GM21423 (cell line): ENCODE results near the gene TMEM212.
A peak's percentile ranks its signal among the peaks of the same experiment; 100 is the strongest.

Experiments
- ATAC-seq: cut with Tn5 transposase; IDR thresholded peaks from one replicate; pipeline ENCODE4 v1.9.1; 2021; ENCODE audit warnings: mild to moderate bottlenecking, moderate library complexity; ENCODE audit not compliant: unreplicated experiment

TMEM212 gene

GRCh38 chr3:171833789-171834460 lies 9.2 kb upstream of the TMEM212 start:
- peak; percentile 53 for ATAC-seq

GRCh38 chr3:171834461-171834801 lies 8.7 kb upstream of the TMEM212 start:
- no peak for ATAC-seq

GRCh38 chr3:171835116-171835515 lies 8.0 kb upstream of the TMEM212 start:
- ATAC-seq: no peak

- ATAC-seq: no peak
These were observed 7.5 kb upstream of the TMEM212 start for GRCh38 chr3:171835613-171836012.

GRCh38 chr3:171836855-171837254 lies 6.3 kb upstream of the TMEM212 start:
- ATAC-seq: no peak

- no peak for ATAC-seq
These were observed 5.5 kb upstream of the TMEM212 start for GRCh38 chr3:171837698-171838097.

GRCh38 chr3:171838218-171838720 lies 4.9 kb upstream of the TMEM212 start:
- no peak for ATAC-seq

- ATAC-seq: no peak
These were observed 3.9 kb upstream of the TMEM212 start for GRCh38 chr3:171839270-171839669.

GRCh38 chr3:171840445-171840810 lies 2.7 kb upstream of the TMEM212 start:
- no peak for ATAC-seq

GRCh38 chr3:171840811-171841619 lies 2.1 kb upstream of the TMEM212 start:
- ATAC-seq: no peak

GRCh38 chr3:171841620-171842000 lies 1.5 kb upstream of the TMEM212 start:
- no peak for ATAC-seq

- ATAC-seq: no peak
These were observed 1.7 kb downstream of the TMEM212 start for GRCh38 chr3:171844873-171845272.

GRCh38 chr3:171845481-171846284 lies 2.5 kb downstream of the TMEM212 start:
- no peak for ATAC-seq

- peak; percentile 95 for ATAC-seq
These were observed 3.4 kb downstream of the TMEM212 start for GRCh38 chr3:171846597-171846996.

- no peak for ATAC-seq
These were observed 4.0 kb downstream of the TMEM212 start for GRCh38 chr3:171847133-171847532.

- no peak for ATAC-seq
These were observed 4.6 kb downstream of the TMEM212 start for GRCh38 chr3:171847595-171848259.

- ATAC-seq: no peak
These were observed 6.6 kb downstream of the TMEM212 start for GRCh38 chr3:171849617-171850319.

- no peak for ATAC-seq
These were observed 7.3 kb downstream of the TMEM212 start for GRCh38 chr3:171850320-171850959.

- ATAC-seq: no peak
These were observed 8.0 kb downstream of the TMEM212 start for GRCh38 chr3:171850960-171851659.
